AG10803 (cell line): ENCODE data around the gene GSK3B.

ENCODE experiments used
- DNase-seq: peaks from one replicate; pipeline ENCODE4 v3.0.0; 2010; ENCODE audit warnings: low read depth
- H3K4me3 ChIP-seq: 2 replicates; pipeline ENCODE4 v1.5.1; 2011; ENCODE audit warnings: mild to moderate bottlenecking, low read length, control low read depth
- TF ChIP-seq, protein P1 (sequence below): conservative IDR thresholded peaks from 2 replicates; pipeline ENCODE4 v1.5.1; 2011; ENCODE audit warnings: mild to moderate bottlenecking, low read length, control low read depth, inconsistent platforms

Gene GSK3B

GRCh38 chr3:120098710-120099109 is 4.5 kb upstream of the GSK3B start:
- H3K4me3 ChIP-seq, result no peak overlapping the region
- TF ChIP-seq, protein P1, sequence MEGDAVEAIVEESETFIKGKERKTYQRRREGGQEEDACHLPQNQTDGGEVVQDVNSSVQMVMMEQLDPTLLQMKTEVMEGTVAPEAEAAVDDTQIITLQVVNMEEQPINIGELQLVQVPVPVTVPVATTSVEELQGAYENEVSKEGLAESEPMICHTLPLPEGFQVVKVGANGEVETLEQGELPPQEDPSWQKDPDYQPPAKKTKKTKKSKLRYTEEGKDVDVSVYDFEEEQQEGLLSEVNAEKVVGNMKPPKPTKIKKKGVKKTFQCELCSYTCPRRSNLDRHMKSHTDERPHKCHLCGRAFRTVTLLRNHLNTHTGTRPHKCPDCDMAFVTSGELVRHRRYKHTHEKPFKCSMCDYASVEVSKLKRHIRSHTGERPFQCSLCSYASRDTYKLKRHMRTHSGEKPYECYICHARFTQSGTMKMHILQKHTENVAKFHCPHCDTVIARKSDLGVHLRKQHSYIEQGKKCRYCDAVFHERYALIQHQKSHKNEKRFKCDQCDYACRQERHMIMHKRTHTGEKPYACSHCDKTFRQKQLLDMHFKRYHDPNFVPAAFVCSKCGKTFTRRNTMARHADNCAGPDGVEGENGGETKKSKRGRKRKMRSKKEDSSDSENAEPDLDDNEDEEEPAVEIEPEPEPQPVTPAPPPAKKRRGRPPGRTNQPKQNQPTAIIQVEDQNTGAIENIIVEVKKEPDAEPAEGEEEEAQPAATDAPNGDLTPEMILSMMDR, result no peak
- no peak for DNase-seq

- no peak for DNase-seq
- TF ChIP-seq, protein P1, result no peak
- H3K4me3 ChIP-seq, result peak overlapping the region; percentile 88
Measured at GRCh38 chr3:120095979-120096426, 1.8 kb upstream of the GSK3B start.

DNA sequence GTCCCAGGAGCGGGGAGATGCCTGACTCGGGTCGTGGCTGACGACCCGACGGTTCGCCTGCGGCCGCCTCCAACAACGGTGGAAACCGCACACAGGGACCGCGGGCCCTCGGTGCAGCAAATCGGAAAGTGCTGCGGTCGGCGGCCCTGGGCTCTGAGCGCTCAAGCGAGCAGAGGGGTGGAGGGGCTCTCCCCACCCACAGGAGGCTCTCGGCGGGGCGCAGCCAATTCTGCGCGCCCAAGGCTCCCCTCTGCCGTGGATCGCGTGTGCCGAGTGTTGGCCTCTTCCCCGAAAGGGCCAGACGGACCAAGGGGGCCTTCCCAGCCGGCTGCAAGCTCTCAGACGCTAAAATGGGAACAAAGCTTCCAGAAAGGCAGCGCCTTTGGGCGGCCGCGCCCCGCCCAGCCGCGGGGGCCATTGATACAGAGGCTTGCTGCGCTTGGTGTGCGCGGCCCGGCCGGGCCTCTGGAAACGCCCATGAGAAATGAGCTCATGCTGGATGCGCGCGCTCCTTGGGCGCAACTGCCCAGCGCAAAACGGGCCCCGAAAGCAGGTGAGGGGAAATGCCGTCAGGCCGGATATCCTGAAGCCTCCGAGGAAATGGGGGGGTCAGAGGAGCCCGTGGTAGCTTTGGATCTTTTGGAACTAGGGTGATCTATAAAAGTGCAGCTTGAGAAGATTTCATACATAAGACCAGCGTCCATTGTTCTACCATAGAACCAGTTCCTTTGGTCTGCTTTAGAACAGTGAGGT is 1.2 kb upstream of the GSK3B start:
- peak overlapping the region; percentile 88 for H3K4me3 ChIP-seq
- peak; percentile 88 for DNase-seq
- TF ChIP-seq, protein P1, result no peak

GRCh38 chr3:120094776-120095225 is 554 bp upstream of the GSK3B start:
- TF ChIP-seq, protein P1, result no peak
- DNase-seq, result peak; percentile 100

GRCh38 chr3:120093119-120093910 is 932 bp downstream of the GSK3B start:
- peak; percentile 86 for DNase-seq
- peak overlapping the region; percentile 88 for H3K4me3 ChIP-seq
- TF ChIP-seq, protein P1, result no peak

More at GRCh38 chr3:120094776-120095225, 554 bp upstream of the GSK3B start:
- peak overlapping the region; percentile 88 for H3K4me3 ChIP-seq

DNA sequence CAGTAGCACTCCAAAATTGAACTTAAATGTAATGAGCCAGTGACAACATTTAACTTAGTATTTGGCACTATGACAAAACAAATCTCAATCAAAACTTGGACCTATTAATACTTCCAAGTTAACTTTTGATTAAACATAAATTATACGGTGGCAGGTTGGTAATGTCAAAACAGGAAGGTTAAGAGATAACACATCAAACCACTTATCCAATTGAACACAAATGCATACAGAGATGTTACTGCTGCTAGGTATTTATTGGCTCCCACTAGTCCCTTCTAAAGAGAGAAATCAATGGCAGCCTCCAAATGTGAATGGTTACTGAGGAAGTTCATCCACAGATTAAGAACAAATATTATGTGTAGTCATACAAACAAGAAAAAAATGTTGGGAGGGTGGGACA is 1.8 kb downstream of the GSK3B start:
- H3K4me3 ChIP-seq, result peak overlapping the region; percentile 88
- TF ChIP-seq, protein P1, result no peak
- no peak for DNase-seq

- TF ChIP-seq, protein P1, result no peak
- peak overlapping the region; percentile 88 for H3K4me3 ChIP-seq
- DNase-seq, result no peak
Measured at GRCh38 chr3:120090422-120090821, 3.8 kb downstream of the GSK3B start.
